NCI-H226 (cell line): ENCODE results near the gene PTGES3L.
"Not testable (repeated sequence)": the region's sequence is repeated elsewhere in the genome, so short reads cannot be mapped to it uniquely, and the experiment has no call there.

Source experiments
- DNase-seq: peaks from one replicate; pipeline ENCODE4 v3.0.0-alpha.2; 2015

The PTGES3L gene

DNA sequence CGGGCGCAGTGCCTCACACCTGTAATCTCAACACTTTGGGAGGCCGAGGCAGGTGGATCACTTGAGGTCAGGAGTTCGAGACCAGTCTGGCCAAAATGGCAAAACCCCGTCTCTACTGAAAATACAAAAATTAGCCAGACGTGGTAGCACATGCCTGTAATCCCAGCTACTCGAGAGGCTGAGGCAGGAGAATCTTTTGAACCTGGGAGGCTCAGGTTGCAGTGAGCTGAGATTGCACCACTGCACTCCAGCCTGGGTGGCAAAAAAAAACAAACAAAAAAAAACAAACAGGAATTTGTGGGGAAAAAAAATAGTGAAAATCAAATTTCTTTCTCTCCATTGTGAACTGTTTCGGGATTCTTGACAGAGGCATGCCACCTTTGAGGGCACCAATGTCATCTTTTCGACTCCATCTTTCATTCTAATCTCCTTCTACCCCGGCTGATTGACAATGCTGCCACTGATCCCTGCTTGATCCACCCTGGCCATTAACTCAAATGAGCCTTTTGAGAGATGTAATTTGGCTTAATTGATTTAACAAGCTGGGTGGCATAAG lies 60.3 kb downstream of the PTGES3L start:
- DNase-seq, result not testable (repeated sequence)

DNA sequence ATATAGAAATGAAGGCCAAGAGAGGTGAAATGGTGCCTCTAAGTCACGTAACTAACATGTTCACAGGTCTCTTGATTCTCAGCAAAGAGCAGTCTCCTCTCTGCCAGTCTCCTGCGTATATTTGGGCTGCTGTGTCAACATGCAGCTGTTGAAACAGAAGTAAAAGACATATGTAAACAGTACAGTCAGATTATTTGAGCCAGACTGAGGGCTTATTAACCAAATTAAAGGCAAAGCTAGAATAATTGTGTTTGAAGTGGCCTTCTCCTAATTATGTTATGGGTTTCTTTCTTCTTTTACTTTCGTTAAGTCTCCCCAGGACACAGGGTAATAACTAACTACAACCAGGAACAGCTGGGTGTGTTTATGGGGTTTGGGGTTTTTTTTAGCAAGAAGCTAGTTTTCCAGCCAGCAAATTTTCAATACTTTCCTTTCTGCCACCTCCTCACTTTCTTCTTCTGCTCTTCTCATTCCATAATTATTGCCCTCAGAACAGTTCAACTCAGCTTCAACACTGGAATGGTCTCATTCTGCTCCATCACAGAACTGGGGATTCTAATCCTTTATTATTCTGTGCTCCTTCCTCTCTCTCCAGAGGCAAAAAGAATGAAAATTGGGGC lies 60.9 kb downstream of the PTGES3L start:
- DNase-seq, result no peak
